Measurements from ENCODE around the gene PRLH.

Gene PRLH

GRCh38 chr2:237597196-237598145 lies 31.1 kb downstream of the PRLH start:
- no peak overlapping the region for H2AFZ ChIP-seq (ENCODE audit: low read depth, low read length)
- no peak overlapping the region for H3K4me3 ChIP-seq (ENCODE audit: low read length)
- H3K4me2 ChIP-seq (ENCODE audit: low read length) = no peak overlapping the region
- no peaks in the 10 kb centered on the region for H3K36me3 ChIP-seq (replicated peaks; ENCODE audit: low read depth, low read length)
- H3K9me3 ChIP-seq (ENCODE audit: insufficient read depth, low read length) = no peaks in the 10 kb centered on the region
- TF ChIP-seq CTCF (IDR thresholded peaks at IDR 0.05; ENCODE audit: low read depth, low read length) = no peak
- no peak for TF ChIP-seq EZH2phosphoT487 (IDR thresholded peaks at IDR 0.05; ENCODE audit: low read depth)
- H3K4me1 ChIP-seq (ENCODE audit: low read length) = no peaks in the 10 kb centered on the region
- no peaks in the 10 kb centered on the region for H4K20me1 ChIP-seq (ENCODE audit: insufficient read depth, low read length)
- H3K27me3 ChIP-seq (ENCODE audit: low read depth, low read length) = no peaks in the 10 kb centered on the region
- no peak overlapping the region for H3K27ac ChIP-seq (ENCODE audit: low read length)
- H3K79me2 ChIP-seq (ENCODE audit: low read length) = no peaks in the 10 kb centered on the region
- no peak overlapping the region for H3K9ac ChIP-seq (ENCODE audit: low read length)

GRCh38 chr2:237598468-237599208 lies 32.3 kb downstream of the PRLH start:
- Histone ChIP-seq H3K27ac (ENCODE audit: low read length) (no peak overlapping the region), H4K20me1 (ENCODE audit: insufficient read depth, low read length) (no peaks in the 10 kb centered on the region), H3K79me2 (ENCODE audit: low read length) (no peaks in the 10 kb centered on the region), H2AFZ (ENCODE audit: low read depth, low read length) (no peak overlapping the region), H3K27me3 (ENCODE audit: low read depth, low read length) (no peaks in the 10 kb centered on the region), H3K9ac (ENCODE audit: low read length) (no peak overlapping the region), H3K36me3 (replicated peaks; ENCODE audit: low read depth, low read length) (no peaks in the 10 kb centered on the region), H3K9me3 (ENCODE audit: insufficient read depth, low read length) (no peaks in the 10 kb centered on the region), H3K4me3 (ENCODE audit: low read length) (no peak overlapping the region), H3K4me1 (ENCODE audit: low read length) (no peaks in the 10 kb centered on the region), H3K4me2 (ENCODE audit: low read length) (no peak overlapping the region)
- TF ChIP-seq EZH2phosphoT487 (IDR thresholded peaks at IDR 0.05; ENCODE audit: low read depth) (no peak), CTCF (IDR thresholded peaks at IDR 0.05; ENCODE audit: low read depth, low read length) (no peak)

GRCh38 chr2:237599465-237600110 lies 33.2 kb downstream of the PRLH start:
- no peaks in the 10 kb centered on the region for H3K79me2 ChIP-seq (ENCODE audit: low read length)
- H2AFZ ChIP-seq (ENCODE audit: low read depth, low read length) = no peak overlapping the region

More at GRCh38 chr2:237599465-237600110, 33.2 kb downstream of the PRLH start:
- Histone ChIP-seq H3K27ac (ENCODE audit: low read length) (no peak overlapping the region), H3K27me3 (ENCODE audit: low read depth, low read length) (no peaks in the 10 kb centered on the region), H4K20me1 (ENCODE audit: insufficient read depth, low read length) (no peaks in the 10 kb centered on the region), H3K4me3 (ENCODE audit: low read length) (no peak overlapping the region), H3K36me3 (replicated peaks; ENCODE audit: low read depth, low read length) (no peaks in the 10 kb centered on the region), H3K9ac (ENCODE audit: low read length) (no peak overlapping the region), H3K4me1 (ENCODE audit: low read length) (no peaks in the 10 kb centered on the region), H3K4me2 (ENCODE audit: low read length) (no peak overlapping the region), H3K9me3 (ENCODE audit: insufficient read depth, low read length) (no peaks in the 10 kb centered on the region)
- no peak for TF ChIP-seq CTCF (IDR thresholded peaks at IDR 0.05; ENCODE audit: low read depth, low read length)
- TF ChIP-seq EZH2phosphoT487 (IDR thresholded peaks at IDR 0.05; ENCODE audit: low read depth) = no peak

Data from OCI-LY3 (cell line).